ENCODE data around the gene MTCH1. TPM values are rescaled to one million over a fixed set of nuclear protein-coding genes. Genes with fewer than 3 reads are reported as not detected.
A peak's percentile ranks its signal among the peaks of the same experiment; 100 is the strongest.

Gene MTCH1
- total RNA-seq, 1 donor from 2014 or later = 163 TPM

GRCh38 chr6:36980876-36981619 is 4.9 kb downstream of the MTCH1 start:
- Mint-ChIP-seq H3K9me3 (no peaks in the 10 kb centered on the region), H3K36me3 (peaks cover 10% of the 10 kb centered on the region), H3K4me1 (ENCODE audit: unreplicated experiment) (peaks cover 24% of the 10 kb centered on the region), H3K4me3 (no peak overlapping the region), H3K27me3 (no peaks in the 10 kb centered on the region), H3K27ac (peak overlapping the region; percentile 22)
- DNase-seq (ENCODE audit: extremely low spot score, unreplicated experiment) = no peak
- no peak for TF ChIP-seq CTCF (conservative IDR thresholded peaks at IDR 0.05)

GRCh38 chr6:36980129-36980528 is 5.9 kb downstream of the MTCH1 start:
- Mint-ChIP-seq H3K4me1 (ENCODE audit: unreplicated experiment) (peaks cover 24% of the 10 kb centered on the region), H3K4me3 (peak overlapping the region; percentile 18), H3K27ac (peak overlapping the region; percentile 22), H3K36me3 (peaks cover 13% of the 10 kb centered on the region), H3K27me3 (no peaks in the 10 kb centered on the region), H3K9me3 (no peaks in the 10 kb centered on the region)
- DNase-seq (ENCODE audit: extremely low spot score, unreplicated experiment) = no peak
- TF ChIP-seq CTCF (conservative IDR thresholded peaks at IDR 0.05) = no peak

GRCh38 chr6:36979347-36979742 is 6.7 kb downstream of the MTCH1 start:
- TF ChIP-seq CTCF (conservative IDR thresholded peaks at IDR 0.05) = peak; percentile 48
- Mint-ChIP-seq H3K4me1 (ENCODE audit: unreplicated experiment) (peaks cover 24% of the 10 kb centered on the region), H3K36me3 (peaks cover 15% of the 10 kb centered on the region), H3K27me3 (no peaks in the 10 kb centered on the region), H3K9me3 (no peaks in the 10 kb centered on the region), H3K4me3 (no peak overlapping the region), H3K27ac (peak overlapping the region; percentile 4)
- DNase-seq (ENCODE audit: extremely low spot score, unreplicated experiment) = no peak

- Mint-ChIP-seq H3K4me3 (no peak overlapping the region), H3K27me3 (no peaks in the 10 kb centered on the region), H3K4me1 (ENCODE audit: unreplicated experiment) (peaks cover 24% of the 10 kb centered on the region), H3K36me3 (peaks cover 17% of the 10 kb centered on the region), H3K27ac (peak overlapping the region; percentile 4), H3K9me3 (no peaks in the 10 kb centered on the region)
- no peak for DNase-seq (ENCODE audit: extremely low spot score, unreplicated experiment)
- no peak for TF ChIP-seq CTCF (conservative IDR thresholded peaks at IDR 0.05)
Measured at GRCh38 chr6:36978421-36979346, 7.3 kb downstream of the MTCH1 start.

GRCh38 chr6:36977470-36977941 is 8.5 kb downstream of the MTCH1 start:
- no peak for DNase-seq (ENCODE audit: extremely low spot score, unreplicated experiment)
- peak; percentile 56 for TF ChIP-seq CTCF (conservative IDR thresholded peaks at IDR 0.05)
- no peak overlapping the region for H3K27ac Mint-ChIP-seq
- H3K4me1 Mint-ChIP-seq (ENCODE audit: unreplicated experiment) = peaks cover 24% of the 10 kb centered on the region
- no peaks in the 10 kb centered on the region for H3K27me3 Mint-ChIP-seq
- peaks cover 23% of the 10 kb centered on the region for H3K36me3 Mint-ChIP-seq
- H3K4me3 Mint-ChIP-seq = no peak overlapping the region
- H3K9me3 Mint-ChIP-seq = no peaks in the 10 kb centered on the region
